HepG2 (cell line): ENCODE measurements around the gene RETREG2. TPM values are rescaled to one million over a fixed set of nuclear protein-coding genes. Genes with fewer than 3 reads are reported as not detected.

Experiments
- JUNB ChIP-seq: sonication (generic); formaldehyde crosslinking; IDR thresholded peaks from 2 replicates; pipeline ENCODE4 v1.8.0; 2022; ENCODE audit warnings: missing genetic modification reagents, mild to moderate bottlenecking, borderline replicate concordance
- KDM3A ChIP-seq: IDR thresholded peaks from 2 replicates; pipeline ENCODE4 v1.6.1; 2018; ENCODE audit warnings: low read depth, missing compliant biosample characterization
- KLF11 ChIP-seq: IDR thresholded peaks from 2 replicates; pipeline ENCODE4 v1.6.1; 2016; ENCODE audit warnings: missing compliant biosample characterization
- KLF15 ChIP-seq: sonication (generic); formaldehyde crosslinking; IDR thresholded peaks from 2 replicates; pipeline ENCODE4 v1.8.1; 2023; ENCODE audit warnings: borderline replicate concordance, mild to moderate bottlenecking, inconsistent platforms, missing genetic modification reagents, mixed read lengths
- NCOR1 ChIP-seq: fragments of 200-600 bp; sonication (generic); IDR thresholded peaks from 2 replicates; pipeline ENCODE4 v1.7.0; 2017; ENCODE audit warnings: antibody characterized with exemption, low read length, borderline replicate concordance
- SOX5 ChIP-seq: IDR thresholded peaks from 2 replicates; pipeline ENCODE4 v1.6.1; 2016; ENCODE audit warnings: borderline replicate concordance
- ZBTB8A ChIP-seq: sonication (generic); formaldehyde crosslinking; IDR thresholded peaks from 2 replicates; pipeline ENCODE4 v1.4.0; 2020; ENCODE audit warnings: mild to moderate bottlenecking, low read depth, missing genetic modification reagents, borderline replicate concordance
- ZNF558 ChIP-seq: sonication (generic); formaldehyde crosslinking; IDR thresholded peaks from 2 replicates; pipeline ENCODE4 v1.9.0; 2022; ENCODE audit warnings: mild to moderate bottlenecking, missing genetic modification reagents, borderline replicate concordance
- ZNF569 ChIP-seq: sonication (generic); formaldehyde crosslinking; IDR thresholded peaks from 2 replicates; pipeline ENCODE4 v1.5.0; 2020; ENCODE audit warnings: mild to moderate bottlenecking, missing genetic modification reagents, moderate library complexity, borderline replicate concordance
- ZNF589 ChIP-seq: sonication (generic); formaldehyde crosslinking; conservative IDR thresholded peaks from 2 replicates; pipeline ENCODE4 v1.8.0; 2022; ENCODE audit warnings: mild to moderate bottlenecking, moderate library complexity, missing genetic modification reagents
- polyA plus RNA-seq, 8 experiments: library from polyadenylated mRNA; depleted of rRNA in 3 of 8; stranded (reverse) in 7 of 8; unstranded in 1 of 8; fragments of >200 nt; fragmentation: Illumina TruSeq in 4 of 8; extraction: Trizol in 4 of 8; gene quantifications; 2 replicates each; pipeline versions ENCODE4 v1.2.1 to v1.2.3, GENCODE V29; 2011 to 2016; ENCODE audit warnings: low read depth in 4 of 8, missing spikeins in 1 of 8, mixed read lengths in 1 of 8; ENCODE audit not compliant: insufficient read depth in 1 of 8
- total RNA-seq, 5 experiments: library from RNA; depleted of rRNA; stranded (reverse); fragments of >200 nt; fragmentation: Illumina TruSeq; extraction: Trizol; gene quantifications; 2 replicates each; pipeline ENCODE4 v1.2.3, GENCODE V29; 2016; ENCODE audit warnings: low read depth in 1 of 5
- TF ChIP-seq, protein P1 (sequence below): sonication (generic); formaldehyde crosslinking; IDR thresholded peaks from 2 replicates; pipeline ENCODE4 v1.9.0; 2022; ENCODE audit warnings: low read depth, missing genetic modification reagents
- TF ChIP-seq, protein P2 (sequence below): sonication (generic); formaldehyde crosslinking; IDR thresholded peaks from 2 replicates; pipeline ENCODE4 v1.4.0; 2020; ENCODE audit warnings: missing genetic modification reagents
- TF ChIP-seq, protein P3 (sequence below): sonication (generic); formaldehyde crosslinking; IDR thresholded peaks from 2 replicates; pipeline ENCODE4 v1.5.0; 2020; ENCODE audit warnings: mild to moderate bottlenecking, missing genetic modification reagents, borderline replicate concordance
- TF ChIP-seq, protein P4 (sequence below), 2 experiments: sonication (generic) in 1 of 2; formaldehyde crosslinking in 1 of 2; IDR thresholded peaks; 2 replicates each; pipeline versions ENCODE4 v1.6.1 to v1.9.0; 2014 to 2022; ENCODE audit warnings: antibody characterized with exemption in 1 of 2, borderline replicate concordance in 1 of 2, inconsistent platforms in 1 of 2, low read depth in 1 of 2, missing genetic modification reagents in 1 of 2

RETREG2 gene
- total and polyA plus RNA-seq, 2 of the 13 experiments (the other 11 are each of a cell fraction or from before 2014, with no cell fraction given): 86.0 to 134 TPM

DNA sequence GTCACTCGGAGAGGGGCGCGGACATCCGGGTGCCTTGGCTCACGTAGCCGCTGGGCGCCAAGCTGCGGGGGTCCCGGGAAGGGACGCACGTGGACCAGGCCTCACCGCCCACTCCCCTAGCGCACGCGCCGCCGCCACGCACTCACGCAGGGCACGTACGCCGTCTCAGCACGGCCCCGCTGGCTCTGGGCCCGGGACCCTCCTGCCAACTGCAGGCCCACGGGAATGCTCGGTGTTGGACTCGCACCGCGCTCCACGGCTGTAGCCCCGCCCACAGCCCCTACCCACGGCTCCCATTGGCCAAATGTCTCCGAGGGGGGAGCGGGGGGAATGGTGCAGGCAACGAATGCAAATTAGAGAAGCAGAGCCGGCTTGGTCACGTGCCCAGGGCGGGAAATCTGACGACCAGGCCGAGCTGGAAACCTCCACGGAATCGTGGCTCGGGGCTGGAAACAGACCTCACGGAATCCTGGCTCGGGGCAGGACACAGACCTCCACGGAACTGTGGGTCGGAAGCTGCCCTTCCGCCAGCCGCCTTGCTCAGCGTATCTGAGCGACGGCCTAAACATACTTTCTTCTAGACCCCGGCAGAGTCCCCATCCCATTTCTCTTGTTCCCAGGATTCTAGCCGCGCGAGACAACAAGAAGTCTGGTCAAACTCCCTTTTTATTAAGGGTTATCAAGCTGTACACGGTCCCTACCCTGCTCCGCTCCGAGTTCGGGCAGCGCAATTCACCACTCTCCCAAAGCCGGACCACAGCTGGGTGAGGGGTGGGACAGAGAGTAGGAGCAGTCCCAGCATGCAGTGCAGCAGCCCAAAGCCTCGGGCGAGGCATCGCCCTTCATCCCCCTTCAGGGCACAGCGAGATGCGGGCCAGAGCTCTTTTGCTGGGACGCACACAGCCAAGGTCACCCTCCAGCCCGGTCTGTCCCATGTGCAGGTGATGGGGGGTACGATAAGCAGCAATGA lies 40.9 kb downstream of the RETREG2 start, which contains the start of gene ABCB6 (continued):
- TF ChIP-seq, protein P1, sequence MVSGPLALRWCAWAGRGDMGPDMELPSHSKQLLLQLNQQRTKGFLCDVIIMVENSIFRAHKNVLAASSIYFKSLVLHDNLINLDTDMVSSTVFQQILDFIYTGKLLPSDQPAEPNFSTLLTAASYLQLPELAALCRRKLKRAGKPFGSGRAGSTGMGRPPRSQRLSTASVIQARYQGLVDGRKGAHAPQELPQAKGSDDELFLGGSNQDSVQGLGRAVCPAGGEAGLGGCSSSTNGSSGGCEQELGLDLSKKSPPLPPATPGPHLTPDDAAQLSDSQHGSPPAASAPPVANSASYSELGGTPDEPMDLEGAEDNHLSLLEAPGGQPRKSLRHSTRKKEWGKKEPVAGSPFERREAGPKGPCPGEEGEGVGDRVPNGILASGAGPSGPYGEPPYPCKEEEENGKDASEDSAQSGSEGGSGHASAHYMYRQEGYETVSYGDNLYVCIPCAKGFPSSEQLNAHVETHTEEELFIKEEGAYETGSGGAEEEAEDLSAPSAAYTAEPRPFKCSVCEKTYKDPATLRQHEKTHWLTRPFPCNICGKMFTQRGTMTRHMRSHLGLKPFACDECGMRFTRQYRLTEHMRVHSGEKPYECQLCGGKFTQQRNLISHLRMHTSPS (CRISPR knock-in tag): peak; percentile 34
- TF ChIP-seq ZNF589 (CRISPR knock-in tag): peak; percentile 92
- peak; percentile 67; the same call in 1 of the 2 replicates for TF ChIP-seq KLF11 (CRISPR knock-in tag)
- peak; percentile 73; the same call in 1 of the 2 replicates for TF ChIP-seq ZNF569 (CRISPR knock-in tag)
- peak; percentile 75; the same call in 1 of the 2 replicates for TF ChIP-seq ZNF558 (CRISPR knock-in tag)
- TF ChIP-seq ZBTB8A: no peak; the same call in 1 of the 2 replicates
- TF ChIP-seq, protein P2, sequence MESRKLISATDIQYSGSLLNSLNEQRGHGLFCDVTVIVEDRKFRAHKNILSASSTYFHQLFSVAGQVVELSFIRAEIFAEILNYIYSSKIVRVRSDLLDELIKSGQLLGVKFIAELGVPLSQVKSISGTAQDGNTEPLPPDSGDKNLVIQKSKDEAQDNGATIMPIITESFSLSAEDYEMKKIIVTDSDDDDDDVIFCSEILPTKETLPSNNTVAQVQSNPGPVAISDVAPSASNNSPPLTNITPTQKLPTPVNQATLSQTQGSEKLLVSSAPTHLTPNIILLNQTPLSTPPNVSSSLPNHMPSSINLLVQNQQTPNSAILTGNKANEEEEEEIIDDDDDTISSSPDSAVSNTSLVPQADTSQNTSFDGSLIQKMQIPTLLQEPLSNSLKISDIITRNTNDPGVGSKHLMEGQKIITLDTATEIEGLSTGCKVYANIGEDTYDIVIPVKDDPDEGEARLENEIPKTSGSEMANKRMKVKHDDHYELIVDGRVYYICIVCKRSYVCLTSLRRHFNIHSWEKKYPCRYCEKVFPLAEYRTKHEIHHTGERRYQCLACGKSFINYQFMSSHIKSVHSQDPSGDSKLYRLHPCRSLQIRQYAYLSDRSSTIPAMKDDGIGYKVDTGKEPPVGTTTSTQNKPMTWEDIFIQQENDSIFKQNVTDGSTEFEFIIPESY (CRISPR knock-in tag): 0 out of 2 replicates have a peak, but pooled peaks have one; percentile 12
- TF ChIP-seq, protein P3, sequence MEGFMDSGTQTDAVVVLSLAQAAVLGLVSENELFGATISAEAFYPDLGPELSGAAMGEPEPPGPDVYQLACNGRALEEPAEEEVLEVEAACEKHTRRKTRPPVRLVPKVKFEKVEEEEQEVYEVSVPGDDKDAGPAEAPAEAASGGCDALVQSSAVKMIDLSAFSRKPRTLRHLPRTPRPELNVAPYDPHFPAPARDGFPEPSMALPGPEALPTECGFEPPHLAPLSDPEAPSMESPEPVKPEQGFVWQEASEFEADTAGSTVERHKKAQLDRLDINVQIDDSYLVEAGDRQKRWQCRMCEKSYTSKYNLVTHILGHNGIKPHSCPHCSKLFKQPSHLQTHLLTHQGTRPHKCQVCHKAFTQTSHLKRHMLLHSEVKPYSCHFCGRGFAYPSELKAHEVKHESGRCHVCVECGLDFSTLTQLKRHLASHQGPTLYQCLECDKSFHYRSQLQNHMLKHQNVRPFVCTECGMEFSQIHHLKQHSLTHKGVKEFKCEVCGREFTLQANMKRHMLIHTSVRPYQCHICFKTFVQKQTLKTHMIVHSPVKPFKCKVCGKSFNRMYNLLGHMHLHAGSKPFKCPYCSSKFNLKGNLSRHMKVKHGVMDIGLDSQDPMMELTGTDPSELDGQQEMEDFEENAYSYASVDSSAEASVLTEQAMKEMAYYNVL: peak; percentile 78; the same call in 1 of the 2 replicates
- TF ChIP-seq KLF15 (CRISPR knock-in tag): peak; percentile 64; the same call in 1 of the 2 replicates
- TF ChIP-seq, protein P4, sequence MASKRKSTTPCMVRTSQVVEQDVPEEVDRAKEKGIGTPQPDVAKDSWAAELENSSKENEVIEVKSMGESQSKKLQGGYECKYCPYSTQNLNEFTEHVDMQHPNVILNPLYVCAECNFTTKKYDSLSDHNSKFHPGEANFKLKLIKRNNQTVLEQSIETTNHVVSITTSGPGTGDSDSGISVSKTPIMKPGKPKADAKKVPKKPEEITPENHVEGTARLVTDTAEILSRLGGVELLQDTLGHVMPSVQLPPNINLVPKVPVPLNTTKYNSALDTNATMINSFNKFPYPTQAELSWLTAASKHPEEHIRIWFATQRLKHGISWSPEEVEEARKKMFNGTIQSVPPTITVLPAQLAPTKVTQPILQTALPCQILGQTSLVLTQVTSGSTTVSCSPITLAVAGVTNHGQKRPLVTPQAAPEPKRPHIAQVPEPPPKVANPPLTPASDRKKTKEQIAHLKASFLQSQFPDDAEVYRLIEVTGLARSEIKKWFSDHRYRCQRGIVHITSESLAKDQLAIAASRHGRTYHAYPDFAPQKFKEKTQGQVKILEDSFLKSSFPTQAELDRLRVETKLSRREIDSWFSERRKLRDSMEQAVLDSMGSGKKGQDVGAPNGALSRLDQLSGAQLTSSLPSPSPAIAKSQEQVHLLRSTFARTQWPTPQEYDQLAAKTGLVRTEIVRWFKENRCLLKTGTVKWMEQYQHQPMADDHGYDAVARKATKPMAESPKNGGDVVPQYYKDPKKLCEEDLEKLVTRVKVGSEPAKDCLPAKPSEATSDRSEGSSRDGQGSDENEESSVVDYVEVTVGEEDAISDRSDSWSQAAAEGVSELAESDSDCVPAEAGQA (IDR thresholded peaks at IDR 0.05; ENCODE audit: low read depth): peak; percentile 29; the same call in 1 of the 2 replicates
- TF ChIP-seq, protein P4 (CRISPR knock-in tag; IDR thresholded peaks at IDR 0.05; ENCODE audit: borderline replicate concordance): 0 out of 2 replicates have a peak, but pooled peaks have one; percentile 72
- TF ChIP-seq JUNB (CRISPR knock-in tag): no peak
- TF ChIP-seq SOX5 (CRISPR knock-in tag): peak; percentile 59; the same call in 1 of the 2 replicates
- peak; percentile 41; the same call in 1 of the 2 replicates for TF ChIP-seq NCOR1
- peak; percentile 95 for TF ChIP-seq KDM3A
